Inferior parietal cortex (tissue), 1 donor: ENCODE data around the gene GUCA1C.

Experiments
- DNase-seq: peaks from one replicate; pipeline ENCODE4 v3.0.0-alpha.2; 2016; ENCODE audit errors: extremely low spot score

The GUCA1C gene

DNA sequence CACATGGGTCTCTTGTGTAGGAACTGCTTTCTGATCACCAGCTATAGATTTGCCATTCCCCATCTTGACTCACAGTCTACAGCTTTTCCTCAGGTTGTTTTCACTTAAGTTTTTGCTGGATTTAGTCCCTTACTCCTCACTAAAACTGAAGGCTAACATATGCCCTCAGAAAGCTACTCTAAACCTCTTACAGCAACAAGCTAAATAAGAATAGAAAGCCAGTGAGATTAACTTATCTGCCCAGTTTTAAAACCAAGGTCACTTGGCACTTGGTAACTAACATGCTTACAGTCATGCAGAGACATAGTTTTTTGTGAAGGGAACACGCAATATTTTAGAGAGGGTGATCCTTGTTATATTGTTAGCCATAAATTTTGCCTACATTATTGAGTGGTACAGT, at the start of gene GUCA1C:
Gene GUCA1C, minus strand, starts transcription at position 180 of the 400 bp plus-strand sequence. Its CDS starts 117 bp downstream, at position 63.
- DNase-seq: no peak

DNA sequence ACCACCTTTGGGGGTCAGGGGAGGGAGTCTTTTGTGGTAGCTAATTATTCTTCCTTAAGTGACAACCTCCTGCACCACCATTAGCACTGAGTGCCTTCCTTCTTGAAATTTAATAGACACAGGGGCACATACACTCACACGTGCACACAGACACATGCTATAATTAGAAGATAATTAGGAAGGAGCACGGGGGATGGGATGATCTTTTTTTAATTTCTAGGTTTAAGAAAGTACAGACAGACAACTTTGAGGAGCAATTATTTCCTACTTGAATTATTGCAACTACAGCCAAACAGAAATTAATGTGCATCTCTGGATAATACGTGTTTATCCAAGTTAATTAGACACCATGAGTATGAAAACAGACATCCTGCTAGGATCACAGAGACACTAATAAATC, 44.8 kb upstream of the GUCA1C start:
- DNase-seq: no peak

- DNase-seq: no peak
Observed at GRCh38 chr3:108985844-108986243, 32.2 kb upstream of the GUCA1C start.

DNA sequence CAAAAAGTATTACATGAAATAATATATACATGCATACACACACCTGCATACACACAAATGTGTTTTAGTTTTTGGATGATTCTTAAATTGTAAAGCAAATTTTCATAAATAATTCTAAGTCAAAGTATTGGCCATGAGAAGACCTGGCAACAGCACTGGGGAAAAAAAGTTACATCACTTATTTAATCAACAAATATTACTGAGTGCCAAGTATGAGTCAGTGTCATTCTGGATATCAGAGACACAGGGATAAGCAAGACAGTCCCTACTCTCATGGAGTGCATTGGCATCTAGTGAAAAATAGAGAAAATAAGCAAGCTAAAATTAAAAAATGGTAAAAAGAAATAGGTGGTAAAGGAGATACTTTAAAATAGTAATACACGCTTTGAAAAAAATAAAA, 29.4 kb upstream of the GUCA1C start:
- DNase-seq: no peak

GRCh38 chr3:108976058-108976457, 22.4 kb upstream of the GUCA1C start:
- DNase-seq: no peak

GRCh38 chr3:108973019-108973418, 19.3 kb upstream of the GUCA1C start:
- DNase-seq: no peak

DNA sequence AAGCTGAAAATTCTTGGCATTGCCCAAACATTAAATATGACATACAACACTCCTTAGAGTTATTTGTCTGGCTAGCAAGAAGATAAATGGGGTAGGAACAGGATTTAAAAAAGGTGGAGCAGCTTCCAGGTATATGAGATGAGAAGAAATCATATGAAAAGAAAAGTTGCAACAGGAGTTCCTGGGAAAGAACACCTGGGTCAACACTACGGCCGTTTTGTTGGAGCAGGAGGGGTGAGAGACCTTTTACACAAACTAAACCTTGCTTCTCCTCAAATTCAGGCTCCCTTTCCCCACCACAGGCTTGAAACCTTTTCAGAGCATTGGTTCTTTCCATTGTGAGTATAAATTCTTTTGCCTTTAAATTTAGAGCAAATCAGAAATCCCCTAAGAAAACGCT, 18.8 kb upstream of the GUCA1C start:
- DNase-seq: no peak

GRCh38 chr3:108970561-108970960, 16.9 kb upstream of the GUCA1C start:
- no peak for DNase-seq

- no peak for DNase-seq
Observed at GRCh38 chr3:108966773-108967172, 13.1 kb upstream of the GUCA1C start.

DNA sequence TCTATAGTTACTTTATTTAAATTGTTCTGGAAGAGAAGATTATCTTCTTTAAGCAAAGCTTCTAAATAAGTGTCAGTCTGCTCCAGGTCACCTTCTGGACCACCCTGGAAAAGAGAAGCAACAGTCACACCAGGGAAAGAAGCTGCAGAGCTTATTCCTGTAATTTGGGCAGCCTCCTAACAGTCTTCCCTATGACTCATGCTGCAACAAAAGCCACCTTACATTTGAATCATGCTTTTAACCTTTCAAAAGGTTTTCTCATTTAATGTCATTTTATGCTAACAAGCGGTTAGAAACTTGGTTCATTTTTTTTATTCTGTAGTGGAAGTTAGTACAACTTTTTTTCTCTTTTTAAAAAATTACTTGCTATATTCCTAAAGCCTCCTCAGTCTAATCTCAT, 5.3 kb upstream of the GUCA1C start:
- no peak for DNase-seq

DNA sequence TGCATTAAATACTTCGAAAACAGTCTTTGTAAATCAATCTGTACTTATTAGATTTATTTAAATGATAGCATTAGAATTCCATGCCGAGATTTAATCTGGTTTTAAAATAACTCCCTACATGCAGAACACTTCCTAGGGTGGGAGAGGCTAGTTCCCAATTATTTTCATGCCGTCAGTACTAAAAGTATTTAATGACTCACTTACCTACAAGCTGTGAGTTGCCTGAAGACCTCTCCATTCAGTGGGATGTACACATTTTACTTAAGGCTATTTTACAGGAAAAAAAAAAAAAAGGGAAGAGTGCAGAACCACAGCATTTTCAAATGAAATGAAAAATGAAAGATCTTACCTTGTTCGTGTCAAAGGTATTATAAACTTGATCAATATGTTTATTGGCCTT, 469 bp downstream of the GUCA1C start:
- no peak for DNase-seq

- no peak for DNase-seq
Observed at GRCh38 chr3:108951820-108952501, 1.7 kb downstream of the GUCA1C start.

GRCh38 chr3:108947855-108948254, 5.8 kb downstream of the GUCA1C start:
- no peak for DNase-seq

- no peak for DNase-seq
Observed at GRCh38 chr3:108946292-108947285, 7.1 kb downstream of the GUCA1C start.

GRCh38 chr3:108940568-108941263, 13.0 kb downstream of the GUCA1C start:
- no peak for DNase-seq

DNA sequence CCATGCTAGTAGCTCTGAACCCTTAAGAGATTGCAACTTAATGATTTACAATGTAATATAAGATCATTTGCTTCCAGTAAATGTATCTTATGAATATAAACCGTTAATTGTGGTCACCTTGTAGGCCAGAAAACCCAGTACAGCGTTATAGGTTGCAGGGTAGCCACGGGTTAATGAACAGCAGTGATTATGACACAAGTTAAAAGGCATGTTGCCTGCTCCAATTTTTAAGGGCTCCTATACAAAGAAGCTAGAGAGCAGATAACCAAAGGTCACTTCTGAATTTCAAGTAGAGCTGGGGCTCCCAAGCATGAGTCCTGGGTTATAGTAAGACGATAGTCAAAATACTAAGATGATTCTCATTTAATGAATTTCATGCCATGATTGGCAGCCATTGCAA, 13.5 kb downstream of the GUCA1C start:
- no peak for DNase-seq

- DNase-seq: no peak
Observed at GRCh38 chr3:108936924-108937689, 16.6 kb downstream of the GUCA1C start.

DNA sequence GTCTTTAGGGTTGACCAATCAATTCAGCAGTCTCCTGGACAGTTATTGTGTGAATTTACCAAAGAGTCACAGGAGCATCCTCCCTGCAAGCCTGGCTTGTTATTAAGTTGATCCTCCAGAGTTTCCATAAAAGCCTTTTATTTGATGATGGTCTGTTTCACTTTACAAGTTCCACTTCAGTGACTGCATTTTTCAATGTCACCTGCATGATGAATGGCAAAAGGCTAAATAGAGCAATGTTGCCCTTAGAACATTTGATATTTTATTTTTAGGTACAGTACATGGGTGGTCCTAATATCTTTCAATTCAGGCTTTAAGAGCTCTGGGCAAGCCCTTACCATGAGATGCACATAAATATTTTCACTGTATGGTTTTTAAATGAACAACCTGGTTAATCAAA, 22.6 kb downstream of the GUCA1C start:
- no peak for DNase-seq

DNA sequence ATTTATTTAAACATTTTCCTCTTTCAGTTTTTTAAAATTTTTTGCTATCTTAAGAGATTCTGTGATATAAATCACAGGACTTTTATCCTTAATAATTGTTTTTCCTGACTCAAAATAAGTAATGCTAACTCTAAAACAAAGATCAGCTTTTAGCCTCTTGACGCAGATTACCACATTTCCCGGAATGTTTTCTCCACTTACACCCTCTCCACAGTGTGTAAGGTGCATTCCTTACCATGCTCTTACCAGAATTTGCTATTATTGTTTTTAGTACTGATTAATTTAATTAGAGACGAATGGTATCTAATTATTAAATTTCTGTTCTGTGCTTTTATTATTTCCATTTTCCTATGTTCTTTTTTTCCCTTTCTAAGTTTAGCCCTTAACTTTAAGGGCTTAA, 34.8 kb downstream of the GUCA1C start:
- DNase-seq: no peak

- DNase-seq: peak; percentile 78
Observed at GRCh38 chr3:108914774-108915641, 38.7 kb downstream of the GUCA1C start.

- no peak for DNase-seq
Observed at GRCh38 chr3:108909799-108910198, 43.9 kb downstream of the GUCA1C start.
